Omental fat pad (tissue), 4 donors: ENCODE measurements around the gene EHBP1. TPM values are rescaled to one million over a fixed set of nuclear protein-coding genes. Genes with fewer than 3 reads are reported as not detected.

Experiments
- ATAC-seq: fragments of 150-250 bp; one replicate; pipeline ENCODE4 v1.9.1; 2016; ENCODE audit warnings: mild to moderate bottlenecking, moderate library complexity; ENCODE audit not compliant: low FRiP score
- DNase-seq: peaks from one replicate; pipeline ENCODE4 v3.0.0-alpha.2; 2019; ENCODE audit warnings: low spot score
- CTCF ChIP-seq, 3 donors: fragments of 450-650 bp; IDR thresholded peaks; one replicate each; pipeline ENCODE4 v1.5.1; 2016 to 2017; ENCODE audit warnings: antibody characterized with exemption in 3 of 3, mild to moderate bottlenecking in 3 of 3, moderate library complexity in 2 of 3
- total RNA-seq, 4 donors: library from RNA; depleted of rRNA; stranded (reverse); fragments of >200 nt; gene quantifications; one replicate each; pipeline ENCODE4 v1.1.0, GENCODE V29; 2016

The EHBP1 gene
- total RNA-seq, 4 donors from 2014 or later, result 60.9 to 91.3 (median 78.6) TPM

- no peak for DNase-seq
- no peak for TF ChIP-seq CTCF (IDR thresholded peaks at IDR 0.05)
- ATAC-seq, result no peak
Measured at GRCh38 chr2:62956651-62957050, 251.1 kb downstream of the EHBP1 start.

- no peak for TF ChIP-seq CTCF (IDR thresholded peaks at IDR 0.05)
- ATAC-seq (no peak), DNase-seq (no peak)
Measured at GRCh38 chr2:62958206-62958605, 252.7 kb downstream of the EHBP1 start.

- TF ChIP-seq CTCF (IDR thresholded peaks at IDR 0.05), result no peak
- DNase-seq (no peak), ATAC-seq (no peak)
Measured at GRCh38 chr2:62964050-62964449, 258.5 kb downstream of the EHBP1 start.

- ATAC-seq (no peak), DNase-seq (no peak)
- no peak for TF ChIP-seq CTCF (IDR thresholded peaks at IDR 0.05)
Measured at GRCh38 chr2:62964671-62965070, 259.2 kb downstream of the EHBP1 start.

GRCh38 chr2:62966991-62967390 lies 261.5 kb downstream of the EHBP1 start:
- ATAC-seq, result no peak

GRCh38 chr2:62968168-62968567 lies 262.7 kb downstream of the EHBP1 start:
- DNase-seq (no peak), ATAC-seq (no peak)
- TF ChIP-seq CTCF (IDR thresholded peaks at IDR 0.05), result no peak

More at GRCh38 chr2:62966991-62967390, 261.5 kb downstream of the EHBP1 start:
- DNase-seq, result no peak
- no peak for TF ChIP-seq CTCF (IDR thresholded peaks at IDR 0.05)

GRCh38 chr2:62968668-62969067 lies 263.2 kb downstream of the EHBP1 start:
- no peak for ATAC-seq
- no peak for DNase-seq
- no peak for TF ChIP-seq CTCF (IDR thresholded peaks at IDR 0.05)
